K562 (cell line): ENCODE measurements around the gene GLRX2. TPM values are rescaled to one million over a fixed set of nuclear protein-coding genes. Genes with fewer than 3 reads are reported as not detected.

Experiments used
- CUX1 ChIP-seq: fragments of 200-800 bp; sonication (Bioruptor generic); IDR thresholded peaks from 2 replicates; pipeline ENCODE4 v1.6.1; 2016; ENCODE audit warnings: missing genetic modification characterization, missing compliant biosample characterization
- DLX4 ChIP-seq: fragments of 250-450 bp; sonication (Bioruptor Pico); IDR thresholded peaks from 2 replicates; pipeline ENCODE4 v1.6.1; 2021; ENCODE audit warnings: mild to moderate bottlenecking
- DMBX1 ChIP-seq: fragments of 250-450 bp; sonication (Bioruptor Pico); IDR thresholded peaks from 2 replicates; pipeline ENCODE4 v1.8.0; 2022; ENCODE audit warnings: inconsistent platforms, mild to moderate bottlenecking, moderate library complexity, borderline replicate concordance
- GABPA ChIP-seq: fragments of 200-800 bp; sonication (Bioruptor generic); conservative IDR thresholded peaks from 2 replicates; pipeline ENCODE4 v1.6.1; 2016; ENCODE audit warnings: low read depth, missing genetic modification characterization, missing compliant biosample characterization
- HSF4 ChIP-seq: fragments of 250-450 bp; sonication (Bioruptor Pico); IDR thresholded peaks from 2 replicates; pipeline ENCODE4 v2.1.2; 2022; ENCODE audit warnings: mild to moderate bottlenecking, moderate library complexity, borderline replicate concordance
- IFI16 ChIP-seq: fragments of 250-450 bp; sonication (Bioruptor Pico); IDR thresholded peaks from 2 replicates; pipeline ENCODE4 v2.1.2; 2022; ENCODE audit warnings: mild to moderate bottlenecking, inconsistent platforms
- NFXL1 ChIP-seq: fragments of 450-650 bp; formaldehyde crosslinking; IDR thresholded peaks from 2 replicates; pipeline ENCODE4 v1.4.0; 2021; ENCODE audit warnings: mild to moderate bottlenecking
- RCOR1 ChIP-seq, 2 experiments: IDR thresholded peaks; 2 replicates each; pipeline ENCODE4 v1.6.1; 2012; ENCODE audit warnings: low read depth in 2 of 2, low read length in 2 of 2, borderline replicate concordance in 1 of 2, improper control_type of control experiment in 1 of 2
- YY1 ChIP-seq, 3 experiments: IDR thresholded peaks; 2 replicates each; pipeline ENCODE4 v1.6.1; 2011; ENCODE audit warnings: low read length in 2 of 3, mild to moderate bottlenecking in 2 of 3, moderate library complexity in 2 of 3, borderline replicate concordance in 1 of 3, control low read depth in 1 of 3, low read depth in 1 of 3; ENCODE audit not compliant: insufficient read depth in 3 of 3, insufficient replicate concordance in 2 of 3, control insufficient read depth in 1 of 3, insufficient read length in 1 of 3; ENCODE audit errors: extremely low read depth in 1 of 3
- ZFP36 ChIP-seq: fragments of 150-350 bp; IDR thresholded peaks from 2 replicates; pipeline ENCODE4 v1.6.1; 2018; ENCODE audit warnings: low read length, low read depth; ENCODE audit not compliant: partially characterized antibody
- ZFP91 ChIP-seq: sonication (generic); formaldehyde crosslinking; IDR thresholded peaks from 2 replicates; pipeline ENCODE4 v1.8.0; 2022; ENCODE audit warnings: mild to moderate bottlenecking, missing genetic modification reagents
- ZNF197 ChIP-seq: fragments of 200-800 bp; sonication (Bioruptor generic); IDR thresholded peaks from 2 replicates; pipeline ENCODE4 v1.6.1; 2016; ENCODE audit warnings: low read depth, missing genetic modification characterization, missing compliant biosample characterization
- ZNF395 ChIP-seq: fragments of 200-800 bp; sonication (Bioruptor generic); IDR thresholded peaks from 2 replicates; pipeline ENCODE4 v1.6.1; 2017; ENCODE audit warnings: missing genetic modification characterization, missing compliant biosample characterization
- polyA plus RNA-seq, 8 experiments: library from polyadenylated mRNA; depleted of rRNA in 4 of 8; stranded (reverse) in 5 of 8; unstranded in 3 of 8; fragments of >200 nt; fragmentation: Nextera tagmentation in 2 of 8; fragmentation: Illumina TruSeq in 1 of 8; extraction: Ambion mirVana in 2 of 8; extraction: Trizol in 1 of 8; gene quantifications; 2 replicates each; pipeline versions ENCODE4 v1.2.1 to v1.2.3, GENCODE V29; 2011 to 2014; ENCODE audit warnings: inconsistent platforms in 1 of 8, missing spikeins in 1 of 8
- total RNA-seq, 7 experiments: library from RNA; depleted of rRNA in 6 of 7; stranded (reverse); fragments of >200 nt in 6 of 7; fragmentation: Illumina TruSeq in 2 of 7; extraction: Trizol in 2 of 7; gene quantifications; 2 replicates each; pipeline versions ENCODE4 v1.2.1 to v1.2.3, GENCODE V29; 2011 to 2021; ENCODE audit warnings: low replicate concordance in 1 of 7

The GLRX2 gene
- total and polyA plus RNA-seq, 9 of the 15 experiments (the other 6 are each of a cell fraction or from before 2014, with no cell fraction given), result 13.3 to 82.6 (median 55.1) TPM

- no peak for TF ChIP-seq DMBX1 (CRISPR knock-in tag)
- TF ChIP-seq GABPA (tag), result peak; percentile 44; the same call in 1 of the 2 replicates
- TF ChIP-seq YY1 (IDR thresholded peaks at IDR 0.05; ENCODE audit: borderline replicate concordance in 1 of 3, control insufficient read depth in 1 of 3, extremely low read depth in 1 of 3, insufficient read depth in 3 of 3, insufficient read length in 1 of 3, insufficient replicate concordance in 2 of 3, low read depth in 1 of 3, low read length in 2 of 3), result peak in 2 of 3 experiments; percentile 69 to 78
- TF ChIP-seq DLX4 (CRISPR knock-in tag), result no peak
- TF ChIP-seq IFI16, result no peak
- no peak for TF ChIP-seq ZFP36
- TF ChIP-seq CUX1 (CRISPR knock-in tag), result no peak
- no peak for TF ChIP-seq NFXL1 (CRISPR knock-in tag)
- TF ChIP-seq ZFP91 (CRISPR knock-in tag), result no peak
- no peak for TF ChIP-seq ZNF395 (CRISPR knock-in tag)
- TF ChIP-seq ZNF197, result no peak
- TF ChIP-seq RCOR1 (IDR thresholded peaks at IDR 0.05; ENCODE audit: borderline replicate concordance in 1 of 2, low read depth in 2 of 2, low read length in 2 of 2), result peak in 1 of 2 experiments; percentile 83; a peak in 1 of 4 replicates
- no peak for TF ChIP-seq HSF4 (CRISPR knock-in tag)
Measured at GRCh38 chr1:193104907-193105820, at the start of gene GLRX2 (continued).
